ENCODE results near the gene LRRC2. TPM values are rescaled to one million over a fixed set of nuclear protein-coding genes. Genes with fewer than 3 reads are reported as not detected.
"Not testable (repeated sequence)": the region's sequence is repeated elsewhere in the genome, so short reads cannot be mapped to it uniquely, and the experiment has no call there.

The LRRC2 gene
- total RNA-seq, 3 donors from 2014 or later: 0.03 to 0.13 (median 0.03) TPM

GRCh38 chr3:46593979-46594378 lies 27.9 kb upstream of the LRRC2 start:
- Mint-ChIP-seq H3K4me3 (no peak overlapping the region), H3K9me3 (no peaks in the 10 kb centered on the region), H3K36me3 (ENCODE audit: insufficient read depth) (no peaks in the 10 kb centered on the region), H3K27me3 (ENCODE audit: low read depth) (no peaks in the 10 kb centered on the region), H3K4me1 (ENCODE audit: low read depth) (no peaks in the 10 kb centered on the region)
- no peak for DNase-seq
- ATAC-seq: no peak

GRCh38 chr3:46593274-46593862 lies 27.3 kb upstream of the LRRC2 start:
- H3K9me3 Mint-ChIP-seq: no peaks in the 10 kb centered on the region
- DNase-seq: no peak
- no peaks in the 10 kb centered on the region for H3K4me1 Mint-ChIP-seq (ENCODE audit: low read depth)
- no peaks in the 10 kb centered on the region for H3K27me3 Mint-ChIP-seq (ENCODE audit: low read depth)
- H3K4me3 Mint-ChIP-seq: no peak overlapping the region
- no peak for ATAC-seq
- H3K36me3 Mint-ChIP-seq (ENCODE audit: insufficient read depth): no peaks in the 10 kb centered on the region

- DNase-seq; H3K4me1 Mint-ChIP-seq (ENCODE audit: low read depth); H3K27me3 Mint-ChIP-seq (ENCODE audit: low read depth); H3K9me3 Mint-ChIP-seq; H3K4me3 Mint-ChIP-seq; ATAC-seq; H3K36me3 Mint-ChIP-seq (ENCODE audit: insufficient read depth): not testable (repeated sequence)
Observed at GRCh38 chr3:46587268-46587667, 21.2 kb upstream of the LRRC2 start.

GRCh38 chr3:46586738-46587246 lies 20.7 kb upstream of the LRRC2 start:
- no peak for DNase-seq
- Mint-ChIP-seq H3K36me3 (ENCODE audit: insufficient read depth) (no peaks in the 10 kb centered on the region), H3K27me3 (ENCODE audit: low read depth) (no peaks in the 10 kb centered on the region), H3K4me1 (ENCODE audit: low read depth) (peaks cover 9% of the 10 kb centered on the region), H3K9me3 (no peaks in the 10 kb centered on the region), H3K4me3 (no peak overlapping the region)
- ATAC-seq: no peak

- H3K27me3 Mint-ChIP-seq (ENCODE audit: low read depth): no peaks in the 10 kb centered on the region
- peaks cover 9% of the 10 kb centered on the region for H3K4me1 Mint-ChIP-seq (ENCODE audit: low read depth)
- H3K4me3 Mint-ChIP-seq: no peak overlapping the region
- no peak for DNase-seq
- no peak for ATAC-seq
- no peaks in the 10 kb centered on the region for H3K36me3 Mint-ChIP-seq (ENCODE audit: insufficient read depth)
- no peaks in the 10 kb centered on the region for H3K9me3 Mint-ChIP-seq
Observed at GRCh38 chr3:46585799-46586693, 19.9 kb upstream of the LRRC2 start.

- no peak for ATAC-seq
- DNase-seq: no peak
- Mint-ChIP-seq H3K36me3 (ENCODE audit: insufficient read depth) (no peaks in the 10 kb centered on the region), H3K4me3 (no peak overlapping the region), H3K27me3 (ENCODE audit: low read depth) (no peaks in the 10 kb centered on the region), H3K4me1 (ENCODE audit: low read depth) (peaks cover 9% of the 10 kb centered on the region), H3K9me3 (no peaks in the 10 kb centered on the region)
Observed at GRCh38 chr3:46584598-46585467, 18.7 kb upstream of the LRRC2 start.

GRCh38 chr3:46580675-46581074 lies 14.6 kb upstream of the LRRC2 start:
- DNase-seq: no peak
- H3K36me3 Mint-ChIP-seq (ENCODE audit: insufficient read depth): no peaks in the 10 kb centered on the region
- peaks cover 6% of the 10 kb centered on the region for H3K27me3 Mint-ChIP-seq (ENCODE audit: low read depth)
- no peak overlapping the region for H3K4me3 Mint-ChIP-seq
- ATAC-seq: no peak
- peaks cover 5% of the 10 kb centered on the region for H3K4me1 Mint-ChIP-seq (ENCODE audit: low read depth)
- H3K9me3 Mint-ChIP-seq: no peaks in the 10 kb centered on the region

GRCh38 chr3:46579756-46580286 lies 13.7 kb upstream of the LRRC2 start:
- Mint-ChIP-seq H3K4me1 (ENCODE audit: low read depth) (peaks cover 5% of the 10 kb centered on the region), H3K4me3 (no peak overlapping the region), H3K9me3 (no peaks in the 10 kb centered on the region), H3K27me3 (ENCODE audit: low read depth) (peaks cover 6% of the 10 kb centered on the region), H3K36me3 (ENCODE audit: insufficient read depth) (no peaks in the 10 kb centered on the region)
- no peak for ATAC-seq
- no peak for DNase-seq

- Mint-ChIP-seq H3K36me3 (ENCODE audit: insufficient read depth) (no peaks in the 10 kb centered on the region), H3K4me1 (ENCODE audit: low read depth) (peaks cover 5% of the 10 kb centered on the region), H3K27me3 (ENCODE audit: low read depth) (peaks cover 6% of the 10 kb centered on the region), H3K9me3 (no peaks in the 10 kb centered on the region), H3K4me3 (no peak overlapping the region)
- DNase-seq (no peak), ATAC-seq (no peak)
Observed at GRCh38 chr3:46578973-46579755, 13.1 kb upstream of the LRRC2 start.

- not testable (repeated sequence) for H3K4me3 Mint-ChIP-seq; ATAC-seq; H3K9me3 Mint-ChIP-seq; H3K27me3 Mint-ChIP-seq (ENCODE audit: low read depth); DNase-seq; H3K4me1 Mint-ChIP-seq (ENCODE audit: low read depth); H3K36me3 Mint-ChIP-seq (ENCODE audit: insufficient read depth)
Observed at GRCh38 chr3:46577580-46578249, 11.6 kb upstream of the LRRC2 start.

- Mint-ChIP-seq H3K4me3 (no peak overlapping the region), H3K9me3 (no peaks in the 10 kb centered on the region), H3K27me3 (ENCODE audit: low read depth) (peaks cover 6% of the 10 kb centered on the region), H3K36me3 (ENCODE audit: insufficient read depth) (no peaks in the 10 kb centered on the region), H3K4me1 (ENCODE audit: low read depth) (peaks cover 5% of the 10 kb centered on the region)
- DNase-seq: no peak
- no peak for ATAC-seq
Observed at GRCh38 chr3:46576879-46577278, 10.8 kb upstream of the LRRC2 start.

GRCh38 chr3:46576386-46576785 lies 10.3 kb upstream of the LRRC2 start:
- Mint-ChIP-seq H3K4me1 (ENCODE audit: low read depth) (peaks cover 5% of the 10 kb centered on the region), H3K9me3 (no peaks in the 10 kb centered on the region), H3K4me3 (no peak overlapping the region), H3K27me3 (ENCODE audit: low read depth) (peaks cover 6% of the 10 kb centered on the region), H3K36me3 (ENCODE audit: insufficient read depth) (no peaks in the 10 kb centered on the region)
- DNase-seq (no peak), ATAC-seq (no peak)

GRCh38 chr3:46575577-46576222 lies 9.6 kb upstream of the LRRC2 start:
- no peaks in the 10 kb centered on the region for H3K36me3 Mint-ChIP-seq (ENCODE audit: insufficient read depth)
- ATAC-seq: no peak
- H3K9me3 Mint-ChIP-seq: no peaks in the 10 kb centered on the region
- no peak overlapping the region for H3K4me3 Mint-ChIP-seq
- H3K27me3 Mint-ChIP-seq (ENCODE audit: low read depth): peaks cover 6% of the 10 kb centered on the region
- peaks cover 5% of the 10 kb centered on the region for H3K4me1 Mint-ChIP-seq (ENCODE audit: low read depth)
- no peak for DNase-seq
